Measurements from ENCODE around the gene MAU2. TPM values are rescaled to one million over a fixed set of nuclear protein-coding genes. Genes with fewer than 3 reads are reported as not detected.
A peak's percentile ranks its signal among the peaks of the same experiment; 100 is the strongest.

Gene MAU2
- total RNA-seq, 2 experiments from 2014 or later = 38.6 to 40.9 TPM

DNA sequence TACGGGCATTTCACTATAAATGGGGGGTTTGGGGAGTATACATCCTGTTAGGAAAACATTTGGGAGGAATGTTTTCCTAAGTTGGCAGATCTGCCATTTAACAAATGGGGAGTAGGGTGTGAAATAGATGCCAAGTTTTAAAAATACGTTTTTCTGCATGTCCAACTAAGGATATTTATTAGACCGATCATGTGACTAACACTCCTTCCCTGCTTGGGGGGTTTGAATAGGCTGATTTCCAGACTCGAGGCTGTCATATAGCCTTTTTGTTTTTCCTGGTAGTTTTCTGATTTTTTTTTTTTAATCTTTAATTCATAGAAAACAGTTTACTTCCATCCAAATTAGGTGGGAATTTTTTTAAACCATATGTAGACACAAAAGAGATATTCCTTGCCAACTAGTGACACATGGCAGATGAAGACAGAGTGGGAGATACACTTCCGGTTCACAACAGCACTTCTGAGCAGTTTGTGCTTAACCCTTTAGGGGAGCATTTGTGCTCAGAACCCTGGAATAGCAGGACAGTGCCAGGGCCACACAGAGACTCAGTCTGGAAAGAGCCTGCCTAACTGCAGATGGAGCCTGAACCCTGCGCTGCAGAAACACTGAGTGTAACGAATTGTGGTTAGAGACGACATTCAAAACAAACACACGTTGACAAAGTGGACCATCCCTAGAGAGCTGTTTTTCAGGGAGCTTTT is 79.3 kb downstream of the MAU2 start:
- H3K4me1 Mint-ChIP-seq (ENCODE audit: low read depth) = peaks cover 35% of the 10 kb centered on the region
- ChIA-PET CTCF (interaction anchor here (1.2 kb wide), 1 partner anchor 91 kb away, joined by 5 read pairs; no protein-coding TSS in a partner anchor), POLR2A (no interaction called here)
- no peak overlapping the region for H3K4me3 Mint-ChIP-seq
- intact Hi-C loops (cut with micrococcal nuclease) = loop anchor here (10.0 kb wide), 1 partner anchor 265 kb away; the partner anchor contains the start of genes ATP13A1 and ZNF101
- no peak for DNase-seq
- no peaks in the 10 kb centered on the region for H3K27me3 Mint-ChIP-seq
- no peaks in the 10 kb centered on the region for H3K36me3 Mint-ChIP-seq
- H3K27ac Mint-ChIP-seq = peak overlapping the region; percentile 13
- H3K9me3 Mint-ChIP-seq = no peaks in the 10 kb centered on the region

DNA sequence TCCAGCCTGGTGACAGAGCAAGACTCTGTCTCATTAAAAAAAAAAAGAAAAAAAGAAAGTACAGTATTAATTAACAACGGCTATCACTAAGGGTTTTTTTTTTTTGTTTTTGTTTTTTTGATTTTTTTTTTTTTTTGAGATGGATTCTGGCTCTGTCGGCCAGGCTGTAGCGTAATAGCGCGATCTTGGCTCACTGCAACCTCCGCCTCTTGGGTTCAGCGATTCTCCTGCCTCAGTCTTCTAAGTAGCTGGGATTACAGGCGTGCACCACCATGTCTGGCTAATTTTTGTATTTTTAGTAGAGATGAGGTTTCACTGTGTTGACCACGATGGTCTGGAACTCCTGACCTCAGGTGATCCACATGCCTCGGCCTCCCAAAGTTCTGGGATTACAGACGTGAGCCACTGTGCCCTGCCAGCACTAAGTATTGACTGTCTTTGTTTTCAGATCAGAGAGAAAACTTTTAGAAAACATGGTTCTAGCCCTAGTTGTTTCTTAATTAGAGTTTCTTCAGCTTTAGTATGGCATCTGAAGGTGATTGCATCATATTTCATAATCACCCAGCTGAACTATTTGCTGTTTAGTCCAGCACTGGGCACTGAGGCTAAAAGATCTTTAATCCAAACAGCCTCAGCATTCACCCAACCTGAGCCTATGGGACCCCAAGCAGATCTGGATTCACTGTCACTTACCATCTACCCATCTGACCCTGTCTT is 82.2 kb downstream of the MAU2 start:
- Mint-ChIP-seq H3K9me3 (no peaks in the 10 kb centered on the region), H3K27me3 (no peaks in the 10 kb centered on the region), H3K4me3 (no peak overlapping the region), H3K4me1 (ENCODE audit: low read depth) (peaks cover 48% of the 10 kb centered on the region), H3K27ac (peak overlapping the region; percentile 70), H3K36me3 (peaks cover 2% of the 10 kb centered on the region)
- DNase-seq = no peak
- CTCF ChIA-PET = interaction anchor here (2.1 kb wide), 1 partner anchor 88 kb away, joined by 7 read pairs; no protein-coding TSS in a partner anchor
- intact Hi-C loops (cut with micrococcal nuclease) = loop anchor here (10.0 kb wide), 1 partner anchor 262 kb away; the partner anchor contains the start of genes ATP13A1 and ZNF101
- POLR2A ChIA-PET = no interaction called here

DNA sequence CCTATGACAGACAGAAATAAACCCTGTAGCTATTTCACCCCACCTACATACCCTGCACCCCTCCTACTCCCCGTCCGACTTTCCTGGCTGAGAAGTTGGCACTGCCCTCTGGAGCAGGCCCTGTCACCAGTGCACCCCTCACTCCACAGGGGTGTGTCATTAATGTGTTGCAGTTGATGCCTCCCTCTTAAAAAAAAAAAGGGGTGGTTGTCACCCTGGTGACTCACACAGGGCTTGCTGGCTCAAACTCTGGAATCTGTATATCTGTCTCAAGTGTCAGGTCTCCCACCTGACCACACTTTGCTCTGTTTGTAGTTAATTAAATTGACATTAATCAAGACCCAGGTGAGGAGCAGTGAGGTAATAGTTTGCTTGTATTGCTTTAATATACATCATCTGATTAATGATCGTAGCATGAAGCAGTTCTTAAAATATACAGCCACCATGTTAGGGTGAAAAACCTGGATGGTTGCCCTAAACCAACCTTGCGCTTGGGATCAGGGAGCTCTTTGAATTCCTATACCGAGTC is 82.8 kb downstream of the MAU2 start:
- Mint-ChIP-seq H3K4me1 (ENCODE audit: low read depth) (peaks cover 54% of the 10 kb centered on the region), H3K4me3 (no peak overlapping the region), H3K36me3 (peaks cover 2% of the 10 kb centered on the region), H3K27me3 (no peaks in the 10 kb centered on the region), H3K9me3 (no peaks in the 10 kb centered on the region), H3K27ac (peak overlapping the region; percentile 70)
- intact Hi-C loops (cut with micrococcal nuclease) = loop anchor here (10.0 kb wide), 1 partner anchor 261 kb away; the partner anchor contains the start of genes ATP13A1 and ZNF101
- peak; percentile 28 for DNase-seq
- CTCF ChIA-PET = interaction anchor here (2.1 kb wide), 1 partner anchor 87 kb away, joined by 7 read pairs; no protein-coding TSS in a partner anchor
- POLR2A ChIA-PET = no interaction called here

DNA sequence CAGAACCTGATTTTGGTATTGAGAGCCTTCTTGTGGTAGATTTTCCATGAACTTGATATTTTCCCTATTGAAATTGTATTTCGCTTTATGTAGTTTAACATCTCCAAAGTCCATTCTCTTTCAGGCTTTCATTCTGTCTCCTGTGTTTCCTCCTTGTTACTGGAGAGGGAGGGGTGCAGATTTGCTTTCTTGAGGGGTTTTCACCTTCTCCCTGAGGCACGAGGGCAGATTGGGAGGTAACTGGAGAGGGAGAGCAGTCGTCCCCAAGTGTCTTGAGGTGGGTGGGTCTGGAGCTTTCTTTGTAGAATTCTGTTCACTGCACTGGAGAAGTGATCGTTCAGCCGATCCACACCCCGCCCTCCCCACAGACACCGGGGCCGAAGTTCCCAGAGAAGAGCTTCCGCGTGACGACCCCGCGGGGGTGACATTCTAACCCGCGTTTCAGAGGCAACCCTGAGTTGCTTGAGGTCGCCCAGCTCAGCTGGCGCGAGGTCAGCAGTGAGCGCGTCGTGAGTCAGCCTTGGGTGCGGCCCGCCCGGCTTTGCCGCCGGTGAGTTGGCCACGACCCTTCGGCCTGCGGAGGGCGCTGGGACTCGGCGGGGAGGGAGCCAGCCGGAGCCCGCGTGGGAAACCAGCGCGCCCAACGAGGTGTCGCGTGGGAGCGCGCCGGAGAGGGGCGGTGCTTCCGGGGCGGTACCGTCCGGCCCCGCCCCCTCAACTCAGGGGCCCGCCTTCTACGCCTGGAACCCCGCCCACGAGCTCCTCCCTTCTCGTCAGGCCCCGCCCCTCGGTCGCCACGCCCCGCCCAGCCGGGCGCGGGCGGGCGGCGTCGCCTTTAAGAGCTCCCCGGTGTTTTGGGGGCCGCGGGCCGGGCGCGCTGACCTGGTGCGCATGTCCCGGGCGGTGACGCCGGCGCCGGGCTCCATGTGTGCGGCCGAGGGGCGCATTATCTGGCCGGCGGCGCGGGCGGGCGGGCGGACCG is 84.5 kb downstream of the MAU2 start, which contains the start of gene GATAD2A:
Gene GATAD2A, plus strand, starts transcription at position 797 of the 982 bp plus-strand sequence. CDS start 59,671 bp downstream, outside the sequence.
- no peaks in the 10 kb centered on the region for H3K27me3 Mint-ChIP-seq
- CTCF ChIA-PET = interaction anchor here (0.7 to 4.0 kb wide), 13 partner anchors 10 to 231 kb away, joined by 3 to 36 read pairs (median 6); no protein-coding TSS in a partner anchor
- H3K27ac Mint-ChIP-seq = peak within 1 kb of the TSS; percentile 93
- peak within 1 kb of the TSS; percentile 95 for H3K4me3 Mint-ChIP-seq
- no peaks in the 10 kb centered on the region for H3K9me3 Mint-ChIP-seq
- peak; percentile 94 for DNase-seq
- POLR2A ChIA-PET = interaction anchor here (0.5 to 3.4 kb wide), 13 partner anchors 17 to 416 kb away, joined by 3 to 23 read pairs (median 4); partner anchors contain the start of gene ZNF506
- peaks cover 2% of the 10 kb centered on the region for H3K36me3 Mint-ChIP-seq
- intact Hi-C loops (cut with micrococcal nuclease) = loop anchor here (1.0 to 10.0 kb wide), 6 partner anchors 20 to 373 kb away; partner anchors contain the start of genes ARMC6, ATP13A1, MAU2 and SUGP1
- peaks cover 62% of the 10 kb centered on the region for H3K4me1 Mint-ChIP-seq (ENCODE audit: low read depth)

DNA sequence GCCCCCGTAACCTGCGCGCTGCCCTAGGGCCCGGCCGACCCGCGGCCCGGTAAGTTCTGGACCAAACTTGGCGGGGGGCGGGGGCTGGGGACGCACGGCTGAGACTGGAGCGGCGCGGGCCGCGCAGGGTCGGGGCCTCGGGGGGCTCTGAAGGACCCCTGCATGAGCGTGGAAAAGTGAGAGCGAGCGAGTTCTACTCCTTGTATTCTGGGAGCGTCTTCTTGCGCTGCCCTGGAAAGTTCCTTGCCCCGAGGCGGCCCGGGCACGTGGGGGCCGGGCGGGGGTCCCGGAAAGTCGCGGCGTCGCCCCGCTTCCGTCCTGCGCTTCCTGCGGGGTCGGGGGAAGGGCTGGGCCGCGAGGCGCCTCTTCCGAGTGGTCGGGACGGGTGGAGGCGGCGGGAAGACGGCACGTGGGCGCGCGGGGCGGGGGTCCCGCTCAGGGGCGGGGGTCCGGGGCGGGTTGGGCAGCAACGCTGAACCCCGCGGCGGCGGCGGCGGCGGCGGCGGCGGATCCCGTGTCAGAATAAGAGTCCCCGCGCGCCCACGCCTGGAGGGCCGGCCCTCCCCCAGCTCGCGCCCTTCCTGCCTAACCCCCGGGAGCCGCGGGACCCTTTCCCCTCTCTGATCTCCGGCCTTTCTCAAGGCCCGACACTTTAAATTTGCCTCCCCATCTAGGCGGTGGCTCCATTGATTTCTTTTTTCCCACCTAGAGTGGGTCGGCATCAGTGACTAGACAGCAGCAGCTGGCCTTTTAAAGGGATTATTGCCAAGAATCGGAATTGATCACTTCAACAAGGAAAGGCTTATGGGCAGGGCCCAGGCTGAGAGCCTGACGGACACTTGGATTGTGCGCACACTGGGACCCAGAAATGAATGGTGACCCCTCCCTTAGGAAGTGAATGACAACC is 85.6 kb downstream of the MAU2 start:
- peak overlapping the region; percentile 93 for H3K27ac Mint-ChIP-seq
- no peaks in the 10 kb centered on the region for H3K27me3 Mint-ChIP-seq
- intact Hi-C loops (cut with micrococcal nuclease) = loop anchor here (1.0 to 10.0 kb wide), 9 partner anchors 21 to 374 kb away; partner anchors contain the start of genes ARMC6, ATP13A1, MAU2 and SLC25A42
- peaks cover 2% of the 10 kb centered on the region for H3K36me3 Mint-ChIP-seq
- peak; percentile 69 for DNase-seq
- peak overlapping the region; percentile 95 for H3K4me3 Mint-ChIP-seq
- CTCF ChIA-PET = interaction anchor here (0.8 to 4.0 kb wide), 14 partner anchors 11 to 84 kb away, joined by 3 to 36 read pairs (median 6); no protein-coding TSS in a partner anchor
- H3K4me1 Mint-ChIP-seq (ENCODE audit: low read depth) = peaks cover 71% of the 10 kb centered on the region
- POLR2A ChIA-PET = interaction anchor here (0.6 to 3.4 kb wide), 10 partner anchors 8 to 84 kb away, joined by 3 to 23 read pairs (median 4); no protein-coding TSS in a partner anchor
- no peaks in the 10 kb centered on the region for H3K9me3 Mint-ChIP-seq

DNA sequence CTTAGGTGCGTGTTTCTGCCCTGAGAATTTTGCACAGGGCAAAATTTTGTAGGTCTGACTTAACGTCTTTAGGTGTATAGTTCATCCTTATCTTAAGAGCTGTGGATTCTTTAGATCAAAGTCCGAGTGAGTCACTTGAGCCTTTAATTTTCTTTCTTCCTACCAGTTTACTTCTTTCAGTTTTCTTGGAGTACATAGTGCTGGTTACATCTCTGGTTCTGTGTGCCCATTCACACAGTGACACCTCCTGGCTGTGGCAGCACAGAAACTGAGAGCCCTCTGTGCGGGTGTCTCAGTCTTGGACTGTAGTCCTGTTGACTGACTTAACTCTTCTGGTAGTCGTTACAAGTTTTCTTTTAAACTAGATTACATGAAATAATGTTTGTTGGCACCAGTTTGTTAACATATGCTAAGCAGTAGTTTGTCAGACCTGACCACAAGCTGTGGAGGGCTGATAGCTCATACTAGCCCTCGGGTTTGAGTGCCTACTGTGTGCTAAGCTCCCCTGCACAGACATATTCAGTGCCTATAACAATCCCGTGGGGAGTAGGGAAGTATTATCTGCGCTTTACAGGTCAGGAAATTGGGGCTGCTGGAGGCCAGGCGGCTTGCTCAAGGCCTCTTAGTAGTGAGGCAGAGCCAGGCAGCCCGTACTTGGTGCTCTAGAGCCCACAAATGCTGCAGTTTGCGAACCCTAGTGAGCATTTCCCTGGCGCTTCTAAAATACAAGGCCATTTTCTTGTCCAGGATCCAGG is 86.4 kb downstream of the MAU2 start:
- Mint-ChIP-seq H3K4me3 (peak overlapping the region; percentile 95), H3K27ac (peak overlapping the region; percentile 93), H3K4me1 (ENCODE audit: low read depth) (peaks cover 76% of the 10 kb centered on the region), H3K36me3 (peaks cover 2% of the 10 kb centered on the region), H3K9me3 (no peaks in the 10 kb centered on the region), H3K27me3 (no peaks in the 10 kb centered on the region)
- intact Hi-C loops (cut with micrococcal nuclease) = loop anchor here (1.0 to 10.0 kb wide), 8 partner anchors 40 to 375 kb away; partner anchors contain the start of genes ARMC6, ATP13A1, MAU2 and SLC25A42
- POLR2A ChIA-PET = interaction anchor here (0.6 to 3.4 kb wide), 5 partner anchors 9 to 83 kb away, joined by 3 to 23 read pairs (median 3); no protein-coding TSS in a partner anchor
- DNase-seq = peak; percentile 79
- CTCF ChIA-PET = interaction anchor here (0.8 to 4.0 kb wide), 10 partner anchors 11 to 182 kb away, joined by 3 to 36 read pairs (median 4); no protein-coding TSS in a partner anchor

DNA sequence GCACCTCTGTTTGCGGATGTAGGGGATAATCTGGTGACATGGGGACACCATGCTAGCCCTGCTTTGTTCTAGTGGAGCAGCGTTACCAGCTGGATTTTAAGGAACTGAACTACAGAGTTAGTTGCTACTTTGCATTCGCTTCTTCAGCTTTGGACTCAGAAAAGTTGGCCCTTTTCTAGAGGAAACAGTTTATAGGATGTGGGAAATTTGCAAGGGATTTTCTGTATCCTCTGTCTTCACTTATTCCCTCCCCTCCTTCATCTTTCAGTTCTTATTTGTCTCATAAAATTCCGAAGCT is 87.0 kb downstream of the MAU2 start:
- no peak overlapping the region for H3K27ac Mint-ChIP-seq
- DNase-seq = no peak
- no peaks in the 10 kb centered on the region for H3K27me3 Mint-ChIP-seq
- no peaks in the 10 kb centered on the region for H3K9me3 Mint-ChIP-seq
- CTCF ChIA-PET = interaction anchor here (0.9 to 4.0 kb wide), 3 partner anchors 52 to 183 kb away, joined by 3 to 36 read pairs (median 21); no protein-coding TSS in a partner anchor
- intact Hi-C loops (cut with micrococcal nuclease) = loop anchor here (1.0 to 10.0 kb wide), 8 partner anchors 39 to 375 kb away; partner anchors contain the start of genes ARMC6, ATP13A1, MAU2 and SLC25A42
- H3K36me3 Mint-ChIP-seq = peaks cover 6% of the 10 kb centered on the region
- H3K4me3 Mint-ChIP-seq = peak overlapping the region; percentile 95
- POLR2A ChIA-PET = interaction anchor here (1.8 to 3.4 kb wide), 2 partner anchors 9 to 82 kb away, joined by 7 to 23 read pairs; no protein-coding TSS in a partner anchor
- peaks cover 79% of the 10 kb centered on the region for H3K4me1 Mint-ChIP-seq (ENCODE audit: low read depth)

Data from activated CD4-positive, alpha-beta memory T cell treated with anti-CD3 and anti-CD28 coated beads for 36 hours (primary cell).